GM12872 (cell line): ENCODE data around the gene LAMB3.

ENCODE experiments used
- CTCF ChIP-seq: IDR thresholded peaks from 3 replicates; pipeline ENCODE4 v1.5.1; 2011; ENCODE audit warnings: low read depth, mild to moderate bottlenecking, low read length, moderate library complexity; ENCODE audit not compliant: insufficient read depth

LAMB3 gene

GRCh38 chr1:209652121-209652735 is at the start of gene LAMB3:
LAMB3 (minus strand) TSS chr1:209652425; CDS start chr1:209650944, 1,481 bp downstream.
- TF ChIP-seq CTCF = no peak

- TF ChIP-seq CTCF = no peak
Observed at GRCh38 chr1:209697126-209697525, 44.9 kb upstream of the LAMB3 start.

- no peak for TF ChIP-seq CTCF
Observed at GRCh38 chr1:209696673-209697072, 44.4 kb upstream of the LAMB3 start.

GRCh38 chr1:209692745-209693504 is 40.7 kb upstream of the LAMB3 start:
- peak; percentile 68 for TF ChIP-seq CTCF

- no peak for TF ChIP-seq CTCF
Observed at GRCh38 chr1:209692296-209692695, 40.1 kb upstream of the LAMB3 start.

- TF ChIP-seq CTCF = no peak
Observed at GRCh38 chr1:209691237-209691636, 39.0 kb upstream of the LAMB3 start.

- no peak for TF ChIP-seq CTCF
Observed at GRCh38 chr1:209689477-209689876, 37.3 kb upstream of the LAMB3 start.
